Measurements from ENCODE around the gene DNAI1. TPM values are rescaled to one million over a fixed set of nuclear protein-coding genes. Genes with fewer than 3 reads are reported as not detected.

Gene DNAI1
- total RNA-seq, 1 experiment from 2014 or later, result 1.1 TPM

- RAD21 ChIA-PET (ENCODE audit: low non-redundant PET in 1 of 2, low total read pairs in 2 of 2, uncharacterized antibody in 2 of 2, unreplicated experiment in 2 of 2), result no interaction called here
- H3K27ac ChIP-seq (ENCODE audit: low read depth, low read length), result no peak overlapping the region
- no peaks in the 10 kb centered on the region for H3K9me3 ChIP-seq (ENCODE audit: control insufficient read depth in 1 of 2, insufficient read depth in 1 of 2, low read depth in 1 of 2, low read length in 2 of 2)
- CTCF ChIA-PET, result no interaction called here
- H3K9ac ChIP-seq (ENCODE audit: low read length), result no peak overlapping the region
- no peak overlapping the region for H3K4me2 ChIP-seq (ENCODE audit: low read length)
- no peak for ATAC-seq
- DNase-seq (ENCODE audit: low read depth, low spot score), result peak; percentile 4
- H3K9me2 ChIP-seq (ENCODE audit: insufficient read depth), result no peaks in the 10 kb centered on the region
- no peak overlapping the region for H3K4me3 ChIP-seq (replicated peaks in 1 of 2; ENCODE audit: low read depth in 1 of 2, low read length in 2 of 2)
- H3K36me3 ChIP-seq (ENCODE audit: control insufficient read depth in 1 of 2, insufficient read depth in 2 of 2, low read length in 2 of 2), result no peaks in the 10 kb centered on the region
- intact Hi-C loops (cut with micrococcal nuclease), result no loop called here
- no peaks in the 10 kb centered on the region for H3K27me3 ChIP-seq (ENCODE audit: insufficient read depth, low read length)
- 0 out of 4 replicates have a peak, but pooled peaks cover 0 to 6% of the 10 kb centered on the region in 2 experiments for H3K4me1 ChIP-seq (ENCODE audit: control insufficient read depth in 1 of 2, insufficient read depth in 2 of 2, low read length in 2 of 2)
- POLR2A ChIA-PET, result no interaction called here
- no peak for TF ChIP-seq TCF7L2 (IDR thresholded peaks at IDR 0.05; ENCODE audit: borderline replicate concordance, extremely low read depth, insufficient read depth, insufficient read length)
- no peak for TF ChIP-seq EGR1 (IDR thresholded peaks at IDR 0.05; ENCODE audit: low read depth)
- no peak for TF ChIP-seq REST (IDR thresholded peaks at IDR 0.05; ENCODE audit: low read depth)
- no peaks in the 10 kb centered on the region for H4K20me1 ChIP-seq (ENCODE audit: insufficient read depth)
- no peaks in the 10 kb centered on the region for H3K79me2 ChIP-seq (ENCODE audit: insufficient read depth, low read length)
- no TSS peak for BruUV-seq (replicated peaks)
- no peak overlapping the region for H2AFZ ChIP-seq (ENCODE audit: low read depth, low read length, poor library complexity, severe bottlenecking)
Observed at GRCh38 chr9:34496149-34496712, 37.6 kb downstream of the DNAI1 start.

- BruUV-seq (replicated peaks), result no TSS peak
- no peak for ATAC-seq
- Histone ChIP-seq H3K4me3 (replicated peaks in 1 of 2; ENCODE audit: low read depth in 1 of 2, low read length in 2 of 2) (no peak overlapping the region), H3K4me1 (ENCODE audit: control insufficient read depth in 1 of 2, insufficient read depth in 2 of 2, low read length in 2 of 2) (peaks cover 7 to 10% of the 10 kb centered on the region in 2 experiments; a peak in 2 of 4 replicates), H3K36me3 (ENCODE audit: control insufficient read depth in 1 of 2, insufficient read depth in 2 of 2, low read length in 2 of 2) (no peaks in the 10 kb centered on the region), H3K4me2 (ENCODE audit: low read length) (no peak overlapping the region), H3K9ac (ENCODE audit: low read length) (no peak overlapping the region), H3K9me2 (ENCODE audit: insufficient read depth) (no peaks in the 10 kb centered on the region), H3K27ac (ENCODE audit: low read depth, low read length) (no peak overlapping the region), H2AFZ (ENCODE audit: low read depth, low read length, poor library complexity, severe bottlenecking) (no peak overlapping the region), H3K27me3 (ENCODE audit: insufficient read depth, low read length) (no peaks in the 10 kb centered on the region), H3K79me2 (ENCODE audit: insufficient read depth, low read length) (no peaks in the 10 kb centered on the region), H4K20me1 (ENCODE audit: insufficient read depth) (no peaks in the 10 kb centered on the region), H3K9me3 (ENCODE audit: control insufficient read depth in 1 of 2, insufficient read depth in 1 of 2, low read depth in 1 of 2, low read length in 2 of 2) (no peaks in the 10 kb centered on the region)
- intact Hi-C loops (cut with micrococcal nuclease), result no loop called here
- CTCF ChIA-PET, result interaction anchor here (1.1 kb wide), 1 partner anchor 95 kb away, joined by 5 read pairs; no protein-coding TSS in a partner anchor
- POLR2A ChIA-PET, result no interaction called here
- DNase-seq (ENCODE audit: low read depth, low spot score), result no peak
- RAD21 ChIA-PET (ENCODE audit: low non-redundant PET in 1 of 2, low total read pairs in 2 of 2, uncharacterized antibody in 2 of 2, unreplicated experiment in 2 of 2), result no interaction called here
- TF ChIP-seq CTCF (IDR thresholded peaks at IDR 0.05 in 2 of 3, conservative IDR thresholded peaks at IDR 0.05 in 1 of 3; ENCODE audit: borderline replicate concordance in 1 of 3, insufficient read depth in 1 of 3, low read depth in 2 of 3, low read length in 2 of 3) (no peak), MAX (IDR thresholded peaks at IDR 0.05) (no peak), SIN3A (IDR thresholded peaks at IDR 0.05; ENCODE audit: low read depth) (no peak), ZBTB33 (IDR thresholded peaks at IDR 0.05; ENCODE audit: extremely low read depth, insufficient replicate concordance, low read length) (no peak), RAD21 (IDR thresholded peaks at IDR 0.05; ENCODE audit: low read depth) (no peak), TCF7L2 (IDR thresholded peaks at IDR 0.05; ENCODE audit: borderline replicate concordance, extremely low read depth, insufficient read depth, insufficient read length) (no peak), FOSL1 (IDR thresholded peaks at IDR 0.05; ENCODE audit: low read depth) (no peak), EZH2 (IDR thresholded peaks at IDR 0.05) (no peak), ATF3 (IDR thresholded peaks at IDR 0.05) (no peak)
Observed at GRCh38 chr9:34498553-34498952, 39.9 kb downstream of the DNAI1 start.
